Adipose tissue (tissue), 3 donors: Measurements from ENCODE around the gene SDC1. TPM values are rescaled to one million over a fixed set of nuclear protein-coding genes. Genes with fewer than 3 reads are reported as not detected.

ENCODE experiments used
- H3K27ac ChIP-seq: one replicate; pipeline ENCODE4 v1.5.1; 2013; ENCODE audit warnings: low read depth, low read length
- WGBS, 3 donors: extraction: QIAGEN DNeasy Blood & Tissue Kit; methylation state at CpG; one replicate each; pipeline ENCODE4 v1.1.7; 2013; 5-methylcytosine and 5-hydroxymethylcytosine counted together
- polyA plus RNA-seq, 3 donors: library from polyadenylated mRNA; stranded (reverse); fragments of 200-250 nt; gene quantifications; one replicate each; pipeline ENCODE4 v1.2.3, GENCODE V29; 2013
- donor health status: healthy with polysubstance abuse.
- donor health status: Bipolar disorder and iron deficiency.
- donor health status: healthy.

Gene SDC1
- polyA plus RNA-seq, 3 donors: 1.5 to 6.0 (median 2.8) TPM

DNA sequence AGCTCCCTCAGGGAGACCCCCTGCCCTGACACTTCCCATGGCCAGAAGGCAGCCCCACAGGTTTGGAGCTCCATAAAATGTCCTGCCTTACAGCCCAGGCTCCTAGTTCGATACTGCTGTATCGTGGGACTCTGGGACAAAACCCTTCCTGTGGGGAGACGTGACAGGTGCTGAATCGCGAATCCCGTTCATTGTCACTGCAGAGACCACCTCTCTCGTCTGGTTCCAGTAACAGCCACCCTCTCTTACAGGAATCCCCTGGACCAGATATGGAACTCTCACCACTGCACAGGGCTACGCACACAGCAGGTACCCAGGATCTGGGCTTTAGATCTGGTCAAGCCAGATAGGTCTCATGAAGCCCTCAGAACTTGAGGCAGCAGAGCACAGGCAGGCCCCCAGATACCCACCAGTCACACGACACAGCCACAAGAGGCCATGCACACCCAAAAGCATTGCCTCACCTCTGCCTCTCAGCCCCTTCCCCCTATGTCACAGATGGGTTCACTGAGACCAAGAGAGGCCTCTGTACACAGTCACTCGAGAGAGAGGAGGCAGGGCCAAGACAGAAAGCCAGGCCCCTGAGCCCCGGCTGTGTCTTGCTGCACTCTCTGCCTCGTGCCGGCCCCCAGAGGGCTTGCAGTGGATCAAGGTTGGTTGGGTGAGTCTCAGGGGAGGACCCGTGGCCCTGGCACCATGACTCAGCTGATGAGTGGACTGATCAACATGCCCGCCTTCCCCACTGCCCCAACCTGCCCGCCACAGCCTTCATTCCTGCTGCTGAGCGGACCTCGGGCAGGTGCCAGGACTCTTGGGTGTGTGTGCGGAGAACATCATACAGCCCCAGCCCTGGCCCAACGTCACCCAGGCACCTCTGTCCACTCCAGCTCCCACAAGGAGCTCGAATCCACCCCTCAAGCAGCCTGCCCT is 7.6 kb downstream of the SDC1 start:
- no peak overlapping the region for H3K27ac ChIP-seq
- 86 to 92% (median 91%) methylated on average over 21 of the region's 21 CpGs for WGBS, 3 donors

DNA sequence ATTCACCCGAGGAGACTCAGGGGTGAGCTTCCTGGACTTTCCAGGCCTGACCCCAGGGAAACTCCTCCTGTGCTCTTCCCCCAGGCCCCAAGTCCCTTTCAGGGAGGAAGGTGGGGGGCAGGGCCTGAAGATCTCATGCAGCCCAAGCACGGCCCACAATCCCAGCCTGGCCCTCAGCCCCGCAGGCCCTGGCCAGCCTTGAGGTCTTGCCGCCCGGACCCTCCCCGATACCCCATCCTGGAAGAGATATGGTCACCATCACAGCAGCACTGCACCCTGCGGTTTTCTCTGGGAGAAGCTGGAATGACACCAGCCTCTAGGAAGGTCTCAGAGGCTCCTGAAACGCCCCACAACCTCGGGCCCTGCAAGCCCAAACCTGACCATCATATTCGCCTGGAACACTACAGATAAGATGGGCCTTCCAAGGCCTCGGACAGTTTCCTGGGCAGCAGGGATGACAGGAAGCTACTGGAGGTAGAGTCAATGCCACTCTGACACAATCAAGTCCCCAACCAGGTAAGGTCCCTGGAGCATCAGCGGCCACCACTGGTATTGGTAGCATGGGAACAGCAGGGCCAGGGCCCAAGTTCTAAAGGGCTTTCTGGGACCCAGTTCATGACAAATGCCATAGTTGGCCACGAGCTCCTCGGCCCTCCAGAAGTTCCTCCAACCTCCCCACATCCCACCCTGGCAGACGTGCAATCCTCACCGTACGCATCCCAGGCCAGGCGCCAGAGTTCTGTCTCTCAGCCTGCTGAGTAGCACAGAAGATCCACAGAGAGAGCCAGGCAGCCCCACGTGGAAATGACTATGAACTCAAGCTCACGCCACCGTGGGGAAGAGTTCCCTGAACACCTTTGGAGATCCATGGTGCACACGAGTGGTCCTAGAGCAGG is 8.6 kb downstream of the SDC1 start:
- no peak overlapping the region for H3K27ac ChIP-seq
- WGBS, 3 donors: 88 to 91% (median 90%) methylated on average over 22 of the region's 22 CpGs

DNA sequence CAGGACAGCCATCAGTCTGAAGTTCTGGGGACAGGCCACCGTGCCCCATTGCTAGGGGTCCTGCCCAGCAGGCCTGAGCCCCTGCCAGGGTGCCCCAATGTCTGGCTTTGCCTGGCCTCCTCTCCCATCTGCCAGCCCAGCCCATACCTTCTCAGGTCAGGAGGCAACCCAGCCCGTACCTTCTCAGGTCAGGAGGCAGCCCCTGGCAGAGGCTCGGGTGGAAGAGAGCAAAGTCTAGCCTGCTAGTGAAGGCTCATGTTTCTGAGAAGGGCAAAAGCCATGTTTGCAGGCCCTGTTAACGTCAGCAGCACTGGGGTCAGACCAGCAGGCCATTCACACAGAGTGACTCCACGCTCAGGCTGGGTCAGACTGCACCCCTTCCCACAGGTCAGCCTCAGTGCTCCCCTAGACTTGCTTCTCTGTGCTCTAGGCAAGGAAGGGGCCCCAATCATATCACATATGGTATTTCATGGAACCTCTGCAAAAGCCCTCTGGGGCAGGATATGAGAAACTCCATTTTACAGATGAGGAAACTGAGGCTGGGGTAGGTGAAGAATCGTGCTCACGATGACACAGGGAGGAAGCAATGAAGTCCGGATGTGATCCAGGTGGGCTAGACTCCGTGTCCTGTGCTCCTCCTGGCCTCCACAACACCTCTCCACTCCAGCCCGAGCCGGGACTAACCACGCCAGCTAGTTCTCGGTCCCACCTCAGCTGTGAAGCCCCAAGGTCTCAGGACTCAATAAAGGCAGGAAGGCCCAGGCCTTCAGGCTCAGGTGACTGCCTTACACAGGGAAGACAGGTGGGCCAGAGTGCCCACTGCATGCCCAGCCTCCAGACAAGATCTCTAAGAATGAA is 9.5 kb downstream of the SDC1 start:
- WGBS, 3 donors: 85 to 87% (median 86%) methylated on average over 13 of the region's 13 CpGs
- no peak overlapping the region for H3K27ac ChIP-seq

DNA sequence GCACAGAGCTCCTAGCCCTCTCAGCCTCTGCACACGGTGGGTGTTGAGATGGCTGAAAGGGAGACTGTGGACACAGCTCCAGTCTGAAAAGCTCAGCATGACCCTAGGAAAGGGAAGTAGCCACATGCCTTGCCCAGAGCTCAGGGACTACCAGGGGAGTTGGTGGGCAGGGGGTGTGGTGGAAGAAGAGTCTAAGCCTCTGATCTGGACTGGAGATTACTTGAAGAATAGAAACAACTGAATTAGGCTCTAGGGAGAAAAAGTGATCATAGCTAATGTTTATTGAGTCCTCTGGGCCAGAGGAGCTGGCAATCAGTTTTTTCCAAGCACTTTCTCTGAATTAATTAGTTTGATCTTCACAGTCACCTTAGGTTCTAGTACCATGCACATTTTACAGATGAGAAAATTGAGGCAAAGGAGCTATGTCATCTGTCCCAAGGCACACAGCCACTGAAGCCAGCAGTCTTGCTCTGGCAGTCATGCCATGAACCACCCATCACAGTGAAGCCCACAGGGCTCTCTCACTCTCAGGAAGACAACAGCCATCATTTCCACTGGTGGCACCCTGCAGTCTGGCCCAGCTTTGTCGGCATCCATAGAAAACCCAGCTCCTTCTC is 10.3 kb downstream of the SDC1 start:
- no peak overlapping the region for H3K27ac ChIP-seq
- 75 to 88% (median 83%) methylated on average over 2 of the region's 2 CpGs for WGBS, 3 donors

DNA sequence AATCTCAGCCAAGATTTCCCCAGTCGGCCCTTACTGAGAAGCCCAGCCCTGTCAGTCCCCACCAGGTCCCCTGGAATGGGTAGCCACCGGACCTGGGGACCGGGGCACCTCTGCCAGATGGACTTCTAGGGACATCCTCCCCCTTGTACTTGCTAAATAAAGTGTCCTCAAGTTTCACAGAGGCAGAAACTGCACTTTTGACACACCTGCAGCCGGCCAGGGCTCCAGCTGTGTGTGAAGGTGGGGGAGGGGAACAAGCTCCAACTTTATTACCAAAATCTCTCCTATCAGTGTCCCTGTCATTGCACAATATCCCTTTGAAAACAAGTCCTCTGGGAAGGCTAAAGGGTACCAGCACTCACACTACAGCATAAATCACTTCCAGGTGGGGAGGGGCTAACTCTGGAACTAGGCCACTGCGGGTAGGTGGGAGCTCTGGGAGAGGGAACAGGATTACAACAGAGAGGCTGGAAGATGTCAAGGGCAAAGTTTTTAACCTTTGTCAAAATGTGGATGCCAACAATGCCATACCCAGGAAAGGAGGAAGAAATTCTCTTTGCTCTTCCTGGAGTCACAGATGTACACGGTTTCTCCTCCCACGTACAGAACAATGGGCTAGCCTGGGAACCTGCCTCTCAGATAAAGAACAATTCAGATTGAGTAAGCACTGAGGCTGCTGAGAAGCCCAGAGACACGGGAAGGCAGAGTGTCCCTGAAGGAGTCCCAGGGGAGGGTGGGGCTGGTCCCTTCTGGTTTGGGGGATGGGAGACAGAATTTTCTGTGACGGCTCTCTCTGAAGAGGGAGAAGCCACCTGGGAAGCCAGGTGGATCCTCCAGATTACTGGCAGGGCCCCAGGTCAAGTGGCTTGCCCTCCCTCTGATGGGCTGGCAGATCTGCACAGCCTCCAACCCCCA is 11.0 kb downstream of the SDC1 start:
- H3K27ac ChIP-seq: no peak overlapping the region
- WGBS, 3 donors: 72 to 73% (median 73%) methylated on average over 9 of the region's 9 CpGs

DNA sequence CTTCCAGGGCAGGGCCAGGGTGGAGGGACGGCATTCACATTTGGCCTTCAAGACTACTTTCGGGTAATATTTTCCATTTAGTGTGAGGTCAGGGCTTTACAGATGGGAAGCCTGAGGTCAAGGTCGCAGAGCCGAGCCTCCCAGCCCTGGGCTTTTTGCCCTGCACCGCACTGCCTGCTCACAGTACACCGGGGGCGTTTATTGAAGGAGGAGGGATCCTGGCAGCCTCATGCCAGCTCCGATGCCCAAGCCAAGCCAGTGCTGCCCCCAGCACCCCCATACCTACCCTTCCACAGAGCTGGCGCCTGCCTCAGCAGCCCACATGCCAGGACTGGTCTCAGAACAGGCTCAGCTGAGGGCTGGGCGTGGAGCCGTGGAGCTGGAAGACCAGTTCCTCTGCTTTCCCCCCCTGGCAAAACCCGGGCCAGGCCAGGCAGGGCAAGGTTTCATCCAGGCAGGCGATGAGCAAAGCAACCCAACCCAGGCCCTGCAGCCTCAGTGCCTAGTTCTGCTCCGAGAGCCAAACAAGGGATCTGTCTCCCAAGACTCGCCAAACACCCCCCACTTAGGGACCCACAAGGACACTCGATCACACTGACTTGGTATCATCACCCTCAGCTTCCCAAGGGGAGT is 11.9 kb downstream of the SDC1 start:
- 68 to 80% (median 70%) methylated on average over 16 of the region's 16 CpGs for WGBS, 3 donors
- H3K27ac ChIP-seq: no peak overlapping the region

DNA sequence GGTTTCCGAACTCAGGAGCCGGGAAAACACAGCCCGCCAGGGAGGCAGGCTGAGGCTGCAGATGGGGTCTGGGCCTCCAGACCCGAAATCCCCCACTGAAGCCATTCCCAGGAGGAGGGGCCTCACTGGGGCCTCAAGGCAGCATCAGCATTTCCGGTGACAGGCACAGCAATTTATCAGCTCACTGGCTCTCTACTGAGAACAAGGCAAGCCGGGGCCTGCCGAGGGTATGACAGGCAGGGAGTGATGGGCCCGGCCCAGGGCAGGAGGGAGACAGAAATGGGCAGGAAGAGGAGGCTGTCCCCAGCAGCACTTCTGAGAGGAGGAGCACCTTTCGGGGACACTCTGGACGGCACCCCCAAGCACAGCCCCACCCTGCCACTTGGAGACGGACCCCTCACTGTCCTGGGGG is 12.5 kb downstream of the SDC1 start:
- 48 to 73% (median 61%) methylated on average over 11 of the region's 11 CpGs for WGBS, 3 donors

DNA sequence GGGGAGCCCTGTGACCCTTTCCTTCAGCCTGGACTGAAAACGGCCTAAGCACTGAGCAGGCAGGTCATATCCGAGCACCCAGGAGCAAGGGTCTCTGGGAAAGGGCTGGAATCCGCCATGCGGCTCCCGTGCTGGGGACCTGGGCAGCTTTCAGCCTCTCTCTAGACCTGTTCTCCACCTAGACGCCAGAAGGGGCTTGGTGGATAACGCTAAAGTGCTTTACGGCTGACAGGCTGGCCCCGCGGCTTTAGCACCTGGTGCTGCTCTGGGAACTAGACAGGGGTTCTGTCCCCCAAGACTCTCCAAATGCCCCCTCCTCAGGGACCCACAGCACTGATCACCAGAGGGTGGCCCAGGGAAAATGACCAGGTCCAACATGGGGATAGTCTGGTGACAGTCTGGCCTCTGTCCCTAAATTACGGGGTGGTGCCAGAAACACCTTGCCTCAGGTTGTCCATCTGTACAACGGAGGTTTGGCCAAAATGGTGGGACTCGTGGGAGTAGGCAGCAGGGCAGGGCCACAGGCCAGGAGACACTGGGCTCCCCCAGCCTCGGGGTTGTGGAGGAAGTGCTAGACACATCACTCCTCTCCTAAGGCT is 13.0 kb downstream of the SDC1 start:
- WGBS, 3 donors: 80 to 91% (median 88%) methylated on average over 14 of the region's 14 CpGs
- H3K27ac ChIP-seq: no peak overlapping the region

More for the DNA sequence above, 12.5 kb downstream of the SDC1 start:
- H3K27ac ChIP-seq: no peak overlapping the region

DNA sequence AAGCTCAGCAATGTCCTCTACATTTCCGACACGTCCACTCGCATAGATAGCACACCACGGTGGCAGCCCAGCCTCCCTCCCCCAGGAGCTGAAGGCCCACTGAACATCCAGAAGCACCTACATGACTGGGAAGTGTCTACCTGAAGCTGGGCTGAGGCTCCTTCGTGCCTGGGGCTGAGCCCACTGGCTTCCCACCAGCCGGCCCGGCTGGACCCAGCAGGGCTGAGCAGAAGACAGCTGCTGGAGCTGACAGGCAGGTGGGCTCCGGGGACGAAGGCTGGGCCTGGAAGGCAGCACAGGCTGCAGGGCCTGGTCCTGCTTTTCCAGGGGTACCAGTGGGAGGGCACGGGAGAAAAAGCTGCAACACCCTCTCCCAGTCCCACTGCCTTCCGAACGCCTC is 13.5 kb downstream of the SDC1 start:
- no peak overlapping the region for H3K27ac ChIP-seq
- WGBS, 3 donors: 87 to 94% (median 93%) methylated on average over 11 to 12 of the region's 12 CpGs

DNA sequence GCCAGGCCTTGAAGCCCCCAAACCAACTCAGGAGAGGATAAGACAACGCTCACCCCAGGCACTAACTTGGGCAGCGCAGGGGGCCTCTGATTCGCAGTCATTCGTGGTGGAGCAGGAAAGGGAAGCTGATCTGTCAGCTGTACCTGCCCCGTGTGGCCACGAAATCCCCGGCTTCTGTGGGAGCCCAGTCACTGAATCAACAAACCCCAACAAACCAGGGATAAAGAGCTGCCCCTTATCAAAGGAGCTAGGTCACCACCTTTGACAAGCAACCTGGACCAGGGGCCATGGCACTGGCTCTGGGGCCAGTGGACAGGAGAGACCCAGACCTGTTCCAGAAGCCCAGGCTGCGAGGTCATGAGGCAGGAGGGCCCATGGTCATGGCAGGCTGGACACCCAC is 14.5 kb downstream of the SDC1 start:
- H3K27ac ChIP-seq: no peak overlapping the region
- 59 to 87% (median 62%) methylated on average over 8 of the region's 8 CpGs for WGBS, 3 donors

DNA sequence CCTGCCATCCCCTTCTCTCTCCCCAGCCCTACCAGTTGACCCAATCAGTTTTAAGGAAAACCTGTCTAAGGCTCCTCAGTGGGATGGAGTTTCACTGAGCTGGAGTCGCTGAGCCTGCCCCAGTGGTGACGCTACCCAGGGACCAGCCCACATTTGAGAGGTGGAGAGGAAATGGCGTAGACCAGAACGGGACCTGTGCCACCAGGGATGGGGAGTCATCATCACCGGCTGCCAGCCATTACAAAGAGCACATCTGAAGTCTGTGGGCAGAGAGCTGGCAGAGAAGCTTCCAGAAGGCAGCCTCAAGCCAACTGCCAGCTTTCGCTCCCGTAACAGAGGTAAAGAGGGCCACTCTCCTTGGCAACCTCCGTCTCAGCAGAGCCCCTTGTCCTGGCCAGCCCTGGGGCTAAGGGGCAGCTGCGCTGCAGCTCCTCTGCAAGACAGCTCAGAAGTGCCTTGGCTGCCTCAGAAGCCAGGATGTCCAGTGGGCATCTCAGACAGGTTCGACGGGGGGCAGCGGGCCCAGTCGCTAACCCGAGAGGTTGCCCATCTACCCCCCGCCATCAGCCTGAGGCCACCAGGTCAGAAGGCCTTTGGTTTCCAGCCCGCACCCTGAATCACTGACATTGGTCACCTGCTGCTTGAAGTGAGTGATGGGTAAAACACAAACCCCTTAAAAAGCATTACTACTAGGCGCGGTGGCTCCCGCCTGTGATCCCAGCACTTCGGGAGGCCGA is 15.4 kb downstream of the SDC1 start:
- 92 to 94% (median 92%) methylated on average over 21 of the region's 21 CpGs for WGBS, 3 donors

DNA sequence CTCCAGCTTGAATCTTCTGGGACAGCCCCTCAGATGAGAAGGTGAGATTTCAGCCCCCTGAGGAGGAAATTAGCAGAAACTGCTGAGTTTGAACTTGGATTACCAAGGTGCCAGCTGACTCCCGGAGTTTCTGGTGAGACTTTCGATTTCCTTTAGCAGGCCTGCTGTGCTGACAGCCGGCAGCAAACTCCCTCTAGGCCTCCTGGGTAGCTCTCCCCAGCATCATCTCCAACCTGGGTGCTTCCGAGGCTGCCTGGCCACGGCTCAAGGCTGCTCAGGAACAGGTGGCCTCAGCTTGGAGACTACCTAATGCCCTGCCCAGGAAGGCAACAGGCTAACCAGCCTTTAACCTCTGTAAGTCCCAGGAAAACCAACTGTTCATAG is 16.5 kb downstream of the SDC1 start:
- no peak overlapping the region for H3K27ac ChIP-seq
- WGBS, 3 donors: 35 to 71% (median 65%) methylated on average over 5 of the region's 5 CpGs

More for the DNA sequence above, 15.4 kb downstream of the SDC1 start:
- no peak overlapping the region for H3K27ac ChIP-seq

DNA sequence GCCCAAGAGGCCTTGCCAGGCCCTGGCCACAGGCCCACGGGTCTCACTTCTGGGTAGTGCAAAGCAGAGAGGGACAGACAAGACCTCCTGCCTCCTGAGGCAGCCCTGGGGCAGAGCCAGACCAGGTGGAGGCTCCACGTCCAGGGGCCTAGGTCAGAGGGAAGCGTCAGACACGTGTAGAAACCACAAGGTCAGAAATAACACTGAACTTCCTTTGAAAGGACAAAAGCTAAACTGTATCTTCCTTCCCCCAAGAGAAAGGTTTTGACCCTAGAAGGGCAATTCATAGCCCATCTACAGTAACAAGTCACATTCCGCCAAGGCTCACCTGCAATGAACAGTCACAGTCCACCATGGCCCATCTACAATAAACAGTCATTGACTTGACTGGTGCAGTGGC is 17.9 kb downstream of the SDC1 start:
- 62 to 77% (median 73%) methylated on average over 5 of the region's 5 CpGs for WGBS, 3 donors
- no peak overlapping the region for H3K27ac ChIP-seq

DNA sequence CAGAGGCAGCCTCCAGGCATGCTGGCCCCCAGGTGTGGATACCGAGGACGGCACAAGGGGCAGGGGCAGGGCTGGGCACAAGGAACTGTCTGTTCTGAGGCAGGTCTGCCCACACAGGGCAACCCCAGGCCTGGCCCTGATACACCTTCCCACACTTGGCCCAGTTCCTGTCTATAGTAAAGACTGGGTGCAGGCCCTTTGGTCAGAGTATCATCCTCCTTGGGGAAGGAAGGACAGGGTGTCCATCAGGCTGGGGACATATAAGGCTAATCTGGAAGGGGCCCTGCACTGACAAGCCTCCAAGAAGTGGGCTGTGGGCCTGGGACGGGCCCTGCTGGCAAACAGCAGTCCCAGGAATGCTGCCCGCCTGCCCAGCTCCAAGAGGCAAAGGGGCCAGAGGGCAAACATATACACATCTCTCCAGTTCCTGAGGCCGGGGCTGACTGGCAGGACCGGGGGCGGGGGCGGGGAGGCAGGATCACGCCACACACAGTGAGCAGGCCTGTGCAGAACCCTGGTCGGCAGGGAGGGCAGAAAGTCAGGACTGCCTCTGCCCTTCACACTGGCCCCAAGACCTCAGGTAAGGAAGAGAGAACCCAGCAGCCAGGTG is 18.9 kb downstream of the SDC1 start:
- no peak overlapping the region for H3K27ac ChIP-seq
- WGBS, 3 donors: 81 to 90% (median 87%) methylated on average over 9 to 10 of the region's 10 CpGs

DNA sequence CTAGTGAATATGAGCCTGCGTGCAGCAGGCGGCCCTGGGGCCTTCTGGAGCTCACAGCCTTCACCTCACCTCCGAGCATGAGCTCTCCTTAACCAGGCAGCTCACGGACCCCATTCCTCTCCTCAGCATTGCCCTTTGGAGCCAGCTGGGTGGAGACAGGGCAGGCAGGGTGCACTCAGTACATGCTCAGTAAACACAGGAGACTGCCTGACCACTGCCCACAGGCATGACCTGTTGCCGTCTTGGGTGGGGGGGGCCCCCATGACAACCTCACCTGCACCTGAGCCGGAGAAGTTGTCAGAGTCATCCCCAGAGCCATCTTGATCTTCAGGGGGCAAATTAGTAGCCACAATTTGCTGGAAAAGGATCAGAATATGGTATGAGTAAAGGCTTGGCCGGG is 19.9 kb downstream of the SDC1 start:
- 93 to 96% (median 93%) methylated on average over 7 of the region's 7 CpGs for WGBS, 3 donors
- H3K27ac ChIP-seq: no peak overlapping the region
